Panc1 (cell line): ENCODE data around the gene TIMM17B.

ENCODE experiments used
- CTCF ChIP-seq: fragments of 450-650 bp; IDR thresholded peaks from 2 replicates; pipeline ENCODE4 v1.5.1; 2017; ENCODE audit warnings: mild to moderate bottlenecking
- POLR2AphosphoS5 ChIP-seq: IDR thresholded peaks from 2 replicates; pipeline ENCODE4 v1.6.1; 2012; ENCODE audit warnings: mild to moderate bottlenecking, low read depth, low read length, moderate library complexity
- REST ChIP-seq, 2 experiments: IDR thresholded peaks; 2 replicates each; pipeline ENCODE4 v1.6.1; 2011 to 2012; ENCODE audit warnings: low read depth in 2 of 2, control low read depth in 1 of 2, low read length in 1 of 2, mild to moderate bottlenecking in 1 of 2, moderate library complexity in 1 of 2; ENCODE audit not compliant: insufficient read depth in 1 of 2

- no peak for TF ChIP-seq CTCF
- TF ChIP-seq POLR2AphosphoS5, result no peak
- no peak for TF ChIP-seq REST (IDR thresholded peaks at IDR 0.05; ENCODE audit: insufficient read depth in 1 of 2, low read depth in 2 of 2, low read length in 1 of 2)
Observed at GRCh38 chrX:48924270-48924669, 26.7 kb upstream of the TIMM17B start.
